Activated CD8-positive, alpha-beta T cell treated with anti-CD3 and anti-CD28 coated beads for 36 hours (primary cell): Measurements from ENCODE around the gene SLCO1C1. TPM values are rescaled to one million over a fixed set of nuclear protein-coding genes. Genes with fewer than 3 reads are reported as not detected.
"Not testable (repeated sequence)": the region's sequence is repeated elsewhere in the genome, so short reads cannot be mapped to it uniquely, and the experiment has no call there.

Experiments
- ATAC-seq: fragments of 200-7000 bp; cut with Tn5 transposase; one replicate; pipeline ENCODE4 v1.10.0; 2021; ENCODE audit warnings: mild to moderate bottlenecking, moderate library complexity
- CTCF ChIA-PET: fragments of 350-600 bp; sonication (Branson Sonifier 250); formaldehyde crosslinking; loops from one replicate; lab custom pipeline; 2021; ENCODE audit warnings: antibody characterized with exemption; lab: Charles Lee
- POLR2A ChIA-PET: fragments of 350-600 bp; sonication (Branson Sonifier 250); formaldehyde crosslinking; loops from one replicate; lab custom pipeline; 2021; ENCODE audit warnings: antibody characterized with exemption; lab: Charles Lee
- DNase-seq: peaks from one replicate; pipeline ENCODE4 v3.0.0-alpha.2; 2020
- H3K27ac Mint-ChIP-seq: one replicate; pipeline ENCODE4 v1.8.0; 2021; ENCODE audit warnings: mild to moderate bottlenecking, mixed read lengths
- H3K27me3 Mint-ChIP-seq: one replicate; pipeline ENCODE4 v1.8.0; 2021; ENCODE audit warnings: mixed read lengths
- H3K36me3 Mint-ChIP-seq: one replicate; pipeline ENCODE4 v1.8.0; 2021; ENCODE audit warnings: low read depth, mixed read lengths
- H3K4me1 Mint-ChIP-seq: one replicate; pipeline ENCODE4 v1.8.0; 2021; ENCODE audit warnings: low read depth, mixed read lengths
- H3K4me3 Mint-ChIP-seq: one replicate; pipeline ENCODE4 v1.8.0; 2021; ENCODE audit warnings: mild to moderate bottlenecking, moderate library complexity, mixed read lengths
- H3K9me3 Mint-ChIP-seq: one replicate; pipeline ENCODE4 v1.8.0; 2021; ENCODE audit warnings: mixed read lengths
- intact Hi-C: fragments of 100-400 bp; cut with micrococcal nuclease; formaldehyde crosslinking; loops from one replicate; pipeline ENCODE4 v1.10.0; 2022
- total RNA-seq, 2 experiments: library from RNA; stranded (reverse); gene quantifications; one replicate each; pipeline ENCODE4 v1.2.3, GENCODE V29; 2021
- TF ChIP-seq, protein P1 (sequence below): fragments of 200-600 bp; IDR thresholded peaks from one replicate; pipeline ENCODE4 v1.8.0; 2022; ENCODE audit warnings: antibody characterized with exemption, mild to moderate bottlenecking

SLCO1C1 gene
- total RNA-seq, 2 experiments from 2014 or later, result not detected

DNA sequence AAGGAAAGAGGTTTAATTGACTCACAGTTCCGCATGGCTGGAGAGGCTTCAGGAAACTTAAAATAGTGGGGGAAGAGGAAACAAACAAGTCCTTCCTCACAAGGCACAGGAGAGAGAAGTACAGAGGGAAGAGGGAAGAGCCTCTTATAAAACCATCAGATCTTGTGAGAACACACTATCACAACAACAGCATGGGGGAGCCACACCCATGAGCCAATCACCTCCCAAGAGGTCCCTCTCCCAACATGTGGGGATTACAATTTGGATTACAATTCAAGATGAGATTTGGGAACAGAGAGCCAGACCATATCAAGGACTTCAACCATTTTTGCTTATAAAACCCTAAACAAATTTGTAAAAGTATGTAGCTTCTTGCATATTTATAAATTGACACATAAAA is 45.8 kb downstream of the SLCO1C1 start:
- ATAC-seq (no peak), DNase-seq (no peak)
- POLR2A ChIA-PET, result no interaction called here
- no peaks in the 10 kb centered on the region for H3K4me1 Mint-ChIP-seq
- H3K9me3 Mint-ChIP-seq, result no peaks in the 10 kb centered on the region
- no peak overlapping the region for H3K4me3 Mint-ChIP-seq
- no peaks in the 10 kb centered on the region for H3K36me3 Mint-ChIP-seq
- intact Hi-C loops, result no loop called here
- no peak overlapping the region for H3K27ac Mint-ChIP-seq
- TF ChIP-seq, protein P1, sequence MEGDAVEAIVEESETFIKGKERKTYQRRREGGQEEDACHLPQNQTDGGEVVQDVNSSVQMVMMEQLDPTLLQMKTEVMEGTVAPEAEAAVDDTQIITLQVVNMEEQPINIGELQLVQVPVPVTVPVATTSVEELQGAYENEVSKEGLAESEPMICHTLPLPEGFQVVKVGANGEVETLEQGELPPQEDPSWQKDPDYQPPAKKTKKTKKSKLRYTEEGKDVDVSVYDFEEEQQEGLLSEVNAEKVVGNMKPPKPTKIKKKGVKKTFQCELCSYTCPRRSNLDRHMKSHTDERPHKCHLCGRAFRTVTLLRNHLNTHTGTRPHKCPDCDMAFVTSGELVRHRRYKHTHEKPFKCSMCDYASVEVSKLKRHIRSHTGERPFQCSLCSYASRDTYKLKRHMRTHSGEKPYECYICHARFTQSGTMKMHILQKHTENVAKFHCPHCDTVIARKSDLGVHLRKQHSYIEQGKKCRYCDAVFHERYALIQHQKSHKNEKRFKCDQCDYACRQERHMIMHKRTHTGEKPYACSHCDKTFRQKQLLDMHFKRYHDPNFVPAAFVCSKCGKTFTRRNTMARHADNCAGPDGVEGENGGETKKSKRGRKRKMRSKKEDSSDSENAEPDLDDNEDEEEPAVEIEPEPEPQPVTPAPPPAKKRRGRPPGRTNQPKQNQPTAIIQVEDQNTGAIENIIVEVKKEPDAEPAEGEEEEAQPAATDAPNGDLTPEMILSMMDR, result no peak
- H3K27me3 Mint-ChIP-seq, result no peaks in the 10 kb centered on the region
- CTCF ChIA-PET, result no interaction called here

DNA sequence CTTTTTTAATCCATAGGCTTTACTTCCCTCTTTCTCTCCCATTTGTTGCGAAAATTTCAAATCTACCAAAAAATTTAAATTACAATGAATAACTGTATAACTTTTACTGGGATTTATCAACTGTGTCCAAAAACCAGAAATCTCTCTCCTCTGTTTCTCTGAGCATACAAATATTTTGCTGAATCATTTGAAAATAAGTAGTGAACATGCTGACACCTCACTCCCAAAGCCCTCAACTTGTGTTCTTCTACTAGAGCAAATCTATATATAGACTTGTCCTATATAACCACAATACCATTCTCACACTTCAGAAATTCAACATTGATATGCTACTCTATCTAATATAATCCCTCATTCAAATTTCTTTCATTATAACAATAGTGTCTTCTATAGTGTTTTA is 53.1 kb downstream of the SLCO1C1 start:
- no peaks in the 10 kb centered on the region for H3K27me3 Mint-ChIP-seq
- no peak overlapping the region for H3K4me3 Mint-ChIP-seq
- intact Hi-C loops, result no loop called here
- DNase-seq (no peak), ATAC-seq (no peak)
- peaks cover 1% of the 10 kb centered on the region for H3K9me3 Mint-ChIP-seq
- no peaks in the 10 kb centered on the region for H3K4me1 Mint-ChIP-seq
- no peak overlapping the region for H3K27ac Mint-ChIP-seq
- ChIA-PET CTCF (no interaction called here), POLR2A (no interaction called here)
- TF ChIP-seq, protein P1, result no peak
- no peaks in the 10 kb centered on the region for H3K36me3 Mint-ChIP-seq

DNA sequence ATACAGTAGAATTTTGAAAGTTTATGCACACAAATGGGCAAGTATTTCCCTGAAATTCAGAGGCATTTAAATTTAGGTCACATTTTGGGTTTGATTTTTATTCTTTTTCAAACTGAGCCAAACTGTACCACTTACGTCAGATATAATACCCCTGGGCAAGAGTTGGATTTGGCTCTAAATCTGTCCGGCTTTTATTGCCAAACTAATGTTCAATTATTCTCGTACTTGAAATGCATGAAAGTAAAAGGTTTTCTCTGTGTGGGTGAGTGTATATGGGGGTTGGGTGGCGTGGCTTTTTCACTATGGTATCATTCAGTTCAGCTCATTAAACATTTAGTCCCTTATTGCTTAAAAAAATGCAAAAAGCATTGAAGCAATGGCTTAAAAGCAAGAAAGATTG is 55.9 kb downstream of the SLCO1C1 start:
- Mint-ChIP-seq H3K36me3 (no peaks in the 10 kb centered on the region), H3K9me3 (peaks cover 3% of the 10 kb centered on the region), H3K4me3 (no peak overlapping the region), H3K27me3 (no peaks in the 10 kb centered on the region), H3K27ac (no peak overlapping the region), H3K4me1 (no peaks in the 10 kb centered on the region)
- intact Hi-C loops, result no loop called here
- ChIA-PET POLR2A (no interaction called here), CTCF (no interaction called here)
- DNase-seq (no peak), ATAC-seq (no peak)
- TF ChIP-seq, protein P1, result no peak

DNA sequence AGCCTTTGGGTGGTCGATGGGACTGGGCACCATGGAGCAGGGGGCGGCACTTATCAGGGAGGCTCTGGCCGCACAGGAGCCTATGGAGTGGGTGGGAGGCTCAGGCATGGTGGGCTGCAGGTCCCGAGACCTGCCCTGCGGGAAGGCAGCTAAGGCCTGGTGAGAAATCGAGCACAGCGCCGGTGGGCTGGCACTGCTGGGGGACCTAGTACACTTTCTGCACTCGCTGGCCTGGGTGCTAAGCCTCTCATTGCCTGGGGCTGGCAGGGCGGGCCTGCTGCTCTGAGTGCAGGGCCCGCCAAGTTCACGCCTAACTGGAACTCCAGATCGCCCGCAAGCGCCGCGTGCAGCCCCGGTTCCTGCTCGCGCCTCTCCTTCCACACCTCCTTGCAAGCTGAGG is 82.3 kb downstream of the SLCO1C1 start:
- Mint-ChIP-seq H3K27me3 (no peaks in the 10 kb centered on the region), H3K27ac (no peak overlapping the region), H3K4me3 (no peak overlapping the region), H3K36me3 (no peaks in the 10 kb centered on the region), H3K4me1 (no peaks in the 10 kb centered on the region), H3K9me3 (peaks cover 4% of the 10 kb centered on the region)
- intact Hi-C loops, result no loop called here
- CTCF ChIA-PET, result no interaction called here
- POLR2A ChIA-PET, result no interaction called here
- no peak for ATAC-seq
- TF ChIP-seq, protein P1, result no peak
- DNase-seq, result no peak

DNA sequence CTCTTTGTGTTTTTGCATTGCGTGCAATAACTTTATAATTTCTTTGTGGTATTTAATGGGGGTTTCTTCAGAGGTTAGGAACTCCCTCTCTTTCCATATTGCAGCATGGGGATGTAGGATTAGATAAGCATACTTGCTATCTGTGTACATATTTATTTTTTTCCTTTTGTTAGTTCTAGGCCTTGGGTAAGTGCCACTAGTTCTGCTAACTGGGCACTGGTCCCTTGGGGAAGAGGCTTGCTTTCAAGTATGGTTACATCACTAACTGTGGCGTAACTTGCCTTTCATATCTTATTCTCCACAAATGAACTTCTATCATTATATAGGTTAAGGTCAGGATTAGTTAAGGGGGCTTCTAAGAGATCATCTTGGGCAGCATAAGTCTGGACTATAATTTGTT is 83.8 kb downstream of the SLCO1C1 start:
- intact Hi-C loops, result no loop called here
- Mint-ChIP-seq H3K4me1 (no peaks in the 10 kb centered on the region), H3K27ac (no peak overlapping the region), H3K9me3 (peaks cover 4% of the 10 kb centered on the region), H3K4me3 (no peak overlapping the region), H3K27me3 (no peaks in the 10 kb centered on the region), H3K36me3 (no peaks in the 10 kb centered on the region)
- POLR2A ChIA-PET, result no interaction called here
- TF ChIP-seq, protein P1, result no peak
- ATAC-seq (no peak), DNase-seq (no peak)
- CTCF ChIA-PET, result no interaction called here

DNA sequence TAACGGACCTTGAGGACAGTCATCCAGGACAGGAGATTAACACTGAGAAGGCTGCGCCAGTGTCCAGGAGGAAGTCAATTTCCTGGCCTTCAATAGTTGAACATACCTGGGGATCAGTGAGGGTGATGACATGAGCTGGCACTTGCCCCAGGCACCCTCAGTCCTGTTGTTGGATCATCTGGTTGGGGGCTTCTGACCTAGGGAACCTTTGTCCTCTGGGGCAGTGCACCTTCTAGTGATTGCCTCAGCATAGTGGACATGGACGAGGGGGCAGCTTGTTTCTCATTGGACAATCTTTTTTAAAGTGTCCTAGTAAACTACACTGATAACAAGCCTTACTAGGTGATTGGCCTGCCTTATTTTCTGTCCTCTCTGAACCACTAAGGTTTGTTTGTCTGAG is 84.8 kb downstream of the SLCO1C1 start:
- H3K9me3 Mint-ChIP-seq, H3K27ac Mint-ChIP-seq, intact Hi-C loops, DNase-seq, POLR2A ChIA-PET, H3K4me1 Mint-ChIP-seq, ATAC-seq, H3K27me3 Mint-ChIP-seq, H3K4me3 Mint-ChIP-seq, H3K36me3 Mint-ChIP-seq, CTCF ChIA-PET: not testable (repeated sequence)

DNA sequence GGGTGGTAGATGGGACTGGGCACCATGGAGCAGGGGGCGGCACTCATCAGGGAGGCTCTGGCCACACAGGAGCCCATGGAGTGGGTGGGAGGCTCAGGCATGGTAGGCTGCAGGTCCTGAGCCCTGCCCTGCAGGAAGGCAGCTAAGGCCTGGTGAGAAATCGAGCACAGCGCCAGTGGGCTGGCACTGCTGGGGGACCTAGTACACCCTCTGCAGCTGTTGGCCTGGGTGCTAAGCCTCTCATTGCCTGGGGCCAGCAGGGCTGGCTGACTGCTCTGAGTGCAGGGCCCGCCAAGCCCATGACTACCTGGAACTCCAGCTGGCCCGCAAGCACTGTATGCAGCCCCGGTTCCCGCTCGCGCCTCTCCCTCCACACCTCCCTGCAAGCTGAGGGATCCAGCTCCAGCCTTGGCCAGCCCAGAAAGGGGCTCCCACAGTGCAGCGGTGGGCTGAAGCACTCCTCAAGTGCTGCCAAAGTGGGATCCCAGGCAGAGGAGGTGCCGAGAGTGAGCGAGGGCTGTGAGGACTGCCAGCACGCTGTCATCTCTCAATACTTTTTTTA is 88.7 kb downstream of the SLCO1C1 start:
- H3K27ac Mint-ChIP-seq, H3K27me3 Mint-ChIP-seq, ATAC-seq, H3K36me3 Mint-ChIP-seq, DNase-seq, POLR2A ChIA-PET, intact Hi-C loops, H3K9me3 Mint-ChIP-seq, CTCF ChIA-PET, H3K4me3 Mint-ChIP-seq, H3K4me1 Mint-ChIP-seq: not testable (repeated sequence)
